ENCODE data around the gene ATP2B3.

DNA sequence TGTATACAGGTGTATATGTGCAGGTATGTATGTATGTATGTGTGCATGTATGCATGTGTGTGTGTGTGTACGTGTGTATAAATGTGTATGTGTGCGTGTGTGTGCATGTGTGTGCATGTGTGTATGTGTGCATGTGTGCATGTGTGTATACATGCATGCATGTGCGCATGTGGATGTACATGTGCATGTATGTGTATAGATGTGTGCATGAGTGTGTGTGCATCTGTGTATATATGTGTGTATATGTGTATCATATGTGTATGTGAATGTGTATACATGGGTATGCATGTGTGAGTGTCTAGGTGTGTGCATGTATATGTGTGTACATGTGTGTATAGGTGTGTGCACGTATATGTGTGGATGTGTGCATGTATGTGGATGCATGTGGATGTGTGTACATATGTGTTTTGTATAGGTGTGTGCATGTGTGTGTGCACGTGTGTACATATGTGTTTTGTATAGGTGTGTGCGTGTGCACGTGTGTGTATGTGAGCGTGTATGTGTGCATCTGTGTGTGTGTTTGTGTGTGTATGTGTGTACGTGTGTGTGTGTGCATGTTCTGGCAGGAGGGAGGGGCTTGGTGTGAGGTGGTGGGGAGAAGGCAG is 16.7 kb upstream of the ATP2B3 start:
- no peak for TF ChIP-seq ZBTB7A (IDR thresholded peaks at IDR 0.05; ENCODE audit: low read depth)
- no peak for TF ChIP-seq TEAD4 (IDR thresholded peaks at IDR 0.05)
- no peak for TF ChIP-seq EP300 (IDR thresholded peaks at IDR 0.05; ENCODE audit: borderline replicate concordance)
- no peak for TF ChIP-seq TAF1 (IDR thresholded peaks at IDR 0.05; ENCODE audit: low read depth)

All from Ishikawa (cell line).